ENCODE data around the gene OR8B3.

- no peak for TF ChIP-seq CTCF (IDR thresholded peaks at IDR 0.05; ENCODE audit: low read length)
- no peak for TF ChIP-seq EZH2 (IDR thresholded peaks at IDR 0.05; ENCODE audit: borderline replicate concordance, low read length)
These were observed 35.9 kb upstream of the OR8B3 start for GRCh38 chr11:124434699-124435098.
